ENCODE data around the gene TLNRD1.

TLNRD1 gene

DNA sequence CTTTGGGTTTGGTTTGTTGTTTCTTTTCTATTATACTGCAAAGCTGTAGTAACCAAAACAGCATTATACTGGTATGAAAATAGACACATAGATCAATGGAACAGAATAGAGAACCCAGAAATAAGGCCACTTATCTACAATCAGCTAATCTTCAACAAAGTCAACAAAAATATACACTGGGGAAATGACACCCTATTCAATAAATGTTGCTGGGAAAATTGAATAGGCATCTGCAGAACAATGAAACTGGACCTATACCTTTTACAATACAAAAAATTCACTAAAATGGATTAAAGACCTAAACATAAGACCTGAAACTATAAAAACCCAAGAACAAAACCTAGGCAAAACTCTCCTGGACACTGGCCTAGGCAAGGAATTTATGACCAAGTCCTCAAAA lies 52.9 kb downstream of the TLNRD1 start:
- no peak for DNase-seq (ENCODE audit: extremely low read depth in 1 of 2, low read depth in 1 of 2)

DNA sequence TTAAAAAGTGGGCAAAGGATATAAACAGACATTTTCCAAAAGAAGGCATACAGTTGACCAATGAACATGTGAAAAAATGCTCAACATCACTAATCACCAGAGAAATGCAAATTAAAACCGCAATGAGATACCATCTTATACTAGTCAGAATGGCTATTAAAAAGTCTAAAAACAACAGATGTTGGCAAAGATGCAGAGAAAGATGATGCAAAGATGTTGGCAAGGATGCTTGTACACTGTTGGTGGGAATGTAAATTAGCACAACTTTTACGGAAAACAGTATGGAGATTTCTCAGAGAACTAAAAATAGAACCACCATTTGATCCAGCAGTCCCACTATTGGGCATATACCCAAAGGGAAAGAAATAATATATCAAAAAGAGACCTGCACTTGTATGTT lies 53.5 kb downstream of the TLNRD1 start:
- DNase-seq (ENCODE audit: extremely low read depth in 1 of 2, low read depth in 1 of 2): no peak

Data from activated CD8-positive, alpha-beta memory T cell treated with anti-CD3 and anti-CD28 coated beads for 1 hour (primary cell).